Measurements from ENCODE around the gene CMTM4. TPM values are rescaled to one million over a fixed set of nuclear protein-coding genes. Genes with fewer than 3 reads are reported as not detected.

Gene CMTM4
- total and polyA plus RNA-seq, 2 donors (not counting 1 experiment from before 2014, with no cell fraction given) = 0.06 to 0.59 TPM

- ChIA-PET POLR2A (no interaction called here), CTCF (interaction anchor here (0.7 to 1.0 kb wide), 2 partner anchors 32 to 35 kb away, joined by 3 read pairs; no protein-coding TSS in a partner anchor)
- TF ChIP-seq EZH2 (IDR thresholded peaks at IDR 0.05; ENCODE audit: borderline replicate concordance, insufficient read depth, low read depth, low read length, poor library complexity, severe bottlenecking) = no peak
- no peak for TF ChIP-seq CTCF (IDR thresholded peaks at IDR 0.05)
- no peak overlapping the region for H3K27ac Mint-ChIP-seq
- H3K36me3 ChIP-seq (replicated peaks in 1 of 2; ENCODE audit: control extremely low read depth in 1 of 2, control insufficient read depth in 1 of 2, extremely low read depth in 1 of 2, insufficient read depth in 2 of 2, low read length in 1 of 2) = no peaks in the 10 kb centered on the region
- no CpG with 5 or more reads among the region's 1 CpG for WGBS (ENCODE audit: insufficient coverage)
- H2AFZ ChIP-seq (ENCODE audit: insufficient read depth, low read depth, low read length, poor library complexity, severe bottlenecking) = no peak overlapping the region
- no peak overlapping the region for H3K9ac ChIP-seq (ENCODE audit: low read length)
- H4K20me1 ChIP-seq (ENCODE audit: control insufficient read depth, insufficient read depth, low read length, poor library complexity, severe bottlenecking) = no peaks in the 10 kb centered on the region
- H3K4me2 ChIP-seq (replicated peaks; ENCODE audit: low read depth, low read length, poor library complexity, severe bottlenecking) = no peak overlapping the region
- no peak for ATAC-seq (ENCODE audit: low read depth)
- no peak overlapping the region for H3K27ac ChIP-seq (ENCODE audit: low read length in 2 of 2)
- H3K4me1 ChIP-seq (ENCODE audit: control insufficient read depth in 2 of 2, insufficient read depth in 2 of 2, low read length in 2 of 2) = no peaks in the 10 kb centered on the region
- no peak for DNase-seq
- H3K4me1 Mint-ChIP-seq = no peaks in the 10 kb centered on the region
- H3K9me3 ChIP-seq (ENCODE audit: control extremely low read depth in 1 of 3, control insufficient read depth in 2 of 3, insufficient read depth in 1 of 3, low read length in 2 of 3) = no peaks in the 10 kb centered on the region
- no peak overlapping the region for H3K4me3 ChIP-seq (ENCODE audit: control extremely low read depth in 1 of 5, extremely low read depth in 1 of 5, insufficient read depth in 1 of 5, low read depth in 2 of 5, low read length in 4 of 5)
- intact Hi-C loops (cut with micrococcal nuclease) = no loop called here
- no peaks in the 10 kb centered on the region for H3K79me2 ChIP-seq (ENCODE audit: control insufficient read depth, insufficient read depth, low read length)
- peaks cover 5% of the 10 kb centered on the region for H3K27me3 Mint-ChIP-seq
- no peaks in the 10 kb centered on the region for H3K27me3 ChIP-seq (replicated peaks in 1 of 4; ENCODE audit: control extremely low read depth in 1 of 4, control insufficient read depth in 3 of 4, insufficient read depth in 4 of 4, low read length in 3 of 4)
- no peaks in the 10 kb centered on the region for H3K9me3 Mint-ChIP-seq (ENCODE audit: insufficient read depth)
- H3K4me3 Mint-ChIP-seq = no peak overlapping the region
These were observed 14.3 kb downstream of the CMTM4 start for GRCh38 chr16:66682271-66682670.

- no peaks in the 10 kb centered on the region for H3K79me2 ChIP-seq (ENCODE audit: control insufficient read depth, insufficient read depth, low read length)
- no peak overlapping the region for H3K4me3 Mint-ChIP-seq
These were observed 14.9 kb downstream of the CMTM4 start for GRCh38 chr16:66681676-66682075.

More at GRCh38 chr16:66681676-66682075, 14.9 kb downstream of the CMTM4 start:
- POLR2A ChIA-PET = no interaction called here
- Histone ChIP-seq H3K4me2 (replicated peaks; ENCODE audit: low read depth, low read length, poor library complexity, severe bottlenecking) (no peak overlapping the region), H3K27ac (ENCODE audit: low read length in 2 of 2) (no peak overlapping the region), H4K20me1 (ENCODE audit: control insufficient read depth, insufficient read depth, low read length, poor library complexity, severe bottlenecking) (no peaks in the 10 kb centered on the region), H3K27me3 (replicated peaks in 1 of 4; ENCODE audit: control extremely low read depth in 1 of 4, control insufficient read depth in 3 of 4, insufficient read depth in 4 of 4, low read length in 3 of 4) (no peaks in the 10 kb centered on the region), H3K4me3 (ENCODE audit: control extremely low read depth in 1 of 5, extremely low read depth in 1 of 5, insufficient read depth in 1 of 5, low read depth in 2 of 5, low read length in 4 of 5) (no peak overlapping the region), H3K9me3 (ENCODE audit: control extremely low read depth in 1 of 3, control insufficient read depth in 2 of 3, insufficient read depth in 1 of 3, low read length in 2 of 3) (no peaks in the 10 kb centered on the region), H2AFZ (ENCODE audit: insufficient read depth, low read depth, low read length, poor library complexity, severe bottlenecking) (no peak overlapping the region), H3K9ac (ENCODE audit: low read length) (no peak overlapping the region), H3K4me1 (ENCODE audit: control insufficient read depth in 2 of 2, insufficient read depth in 2 of 2, low read length in 2 of 2) (no peaks in the 10 kb centered on the region), H3K36me3 (replicated peaks in 1 of 2; ENCODE audit: control extremely low read depth in 1 of 2, control insufficient read depth in 1 of 2, extremely low read depth in 1 of 2, insufficient read depth in 2 of 2, low read length in 1 of 2) (no peaks in the 10 kb centered on the region)
- DNase-seq = no peak
- no peak for ATAC-seq (ENCODE audit: low read depth)
- Mint-ChIP-seq H3K9me3 (ENCODE audit: insufficient read depth) (no peaks in the 10 kb centered on the region), H3K27ac (no peak overlapping the region), H3K27me3 (peaks cover 5% of the 10 kb centered on the region), H3K4me1 (no peaks in the 10 kb centered on the region)
- no peak for TF ChIP-seq CTCF (IDR thresholded peaks at IDR 0.05)
- no peak for TF ChIP-seq EZH2 (IDR thresholded peaks at IDR 0.05; ENCODE audit: borderline replicate concordance, insufficient read depth, low read depth, low read length, poor library complexity, severe bottlenecking)
- intact Hi-C loops (cut with micrococcal nuclease) = no loop called here
- CTCF ChIA-PET = interaction anchor here (0.7 to 1.0 kb wide), 2 partner anchors 31 to 35 kb away, joined by 3 read pairs; no protein-coding TSS in a partner anchor
- WGBS (ENCODE audit: insufficient coverage) = 91% methylated on average over 3 of the region's 4 CpGs

Data from B cell (primary cell).